IPS-18a (cell line): ENCODE data around the gene CACHD1.
"Not testable (repeated sequence)": the region's sequence is repeated elsewhere in the genome, so short reads cannot be mapped to it uniquely, and the experiment has no call there.

Source experiments
- H3K27ac ChIP-seq: one replicate; pipeline ENCODE4 v1.5.1; 2013; ENCODE audit warnings: low read length
- H3K27me3 ChIP-seq: one replicate; pipeline ENCODE4 v1.6.1; 2013; ENCODE audit warnings: mild to moderate bottlenecking, low read length; ENCODE audit not compliant: control insufficient read depth, insufficient read depth
- H3K36me3 ChIP-seq: one replicate; pipeline ENCODE4 v1.6.1; 2013; ENCODE audit warnings: low read depth, low read length; ENCODE audit not compliant: control insufficient read depth
- H3K4me1 ChIP-seq: one replicate; pipeline ENCODE4 v1.6.1; 2013; ENCODE audit warnings: low read depth, low read length; ENCODE audit not compliant: control insufficient read depth
- H3K4me3 ChIP-seq: one replicate; pipeline ENCODE4 v1.5.1; 2013; ENCODE audit warnings: low read length
- H3K9ac ChIP-seq: one replicate; pipeline ENCODE4 v1.6.1; 2013; ENCODE audit warnings: mild to moderate bottlenecking, low read length, moderate library complexity
- H3K9me3 ChIP-seq: one replicate; pipeline ENCODE4 v1.6.1; 2013; ENCODE audit warnings: low read depth, low read length; ENCODE audit not compliant: control insufficient read depth

Gene CACHD1

GRCh38 chr1:64499011-64499410 lies 29.1 kb downstream of the CACHD1 start:
- no peak overlapping the region for H3K27ac ChIP-seq
- no peaks in the 10 kb centered on the region for H3K36me3 ChIP-seq
- no peaks in the 10 kb centered on the region for H3K27me3 ChIP-seq
- H3K4me3 ChIP-seq: no peak overlapping the region
- peaks cover 87% of the 10 kb centered on the region for H3K4me1 ChIP-seq
- no peaks in the 10 kb centered on the region for H3K9me3 ChIP-seq
- no peak overlapping the region for H3K9ac ChIP-seq

GRCh38 chr1:64499966-64500365 lies 30.0 kb downstream of the CACHD1 start:
- Histone ChIP-seq H3K9me3 (no peaks in the 10 kb centered on the region), H3K4me1 (peaks cover 87% of the 10 kb centered on the region), H3K4me3 (no peak overlapping the region), H3K27ac (no peak overlapping the region), H3K27me3 (no peaks in the 10 kb centered on the region), H3K9ac (no peak overlapping the region), H3K36me3 (no peaks in the 10 kb centered on the region)

- Histone ChIP-seq H3K27me3 (no peaks in the 10 kb centered on the region), H3K4me1 (peaks cover 80% of the 10 kb centered on the region), H3K27ac (no peak overlapping the region), H3K9ac (no peak overlapping the region), H3K9me3 (no peaks in the 10 kb centered on the region), H3K4me3 (no peak overlapping the region), H3K36me3 (no peaks in the 10 kb centered on the region)
These were observed 32.2 kb downstream of the CACHD1 start for GRCh38 chr1:64502083-64502482.

- Histone ChIP-seq H3K27ac (no peak overlapping the region), H3K9ac (no peak overlapping the region), H3K4me1 (peaks cover 80% of the 10 kb centered on the region), H3K9me3 (no peaks in the 10 kb centered on the region), H3K36me3 (no peaks in the 10 kb centered on the region), H3K27me3 (no peaks in the 10 kb centered on the region), H3K4me3 (no peak overlapping the region)
These were observed 33.0 kb downstream of the CACHD1 start for GRCh38 chr1:64502931-64503330.

GRCh38 chr1:64505232-64505943 lies 35.5 kb downstream of the CACHD1 start:
- peaks cover 81% of the 10 kb centered on the region for H3K4me1 ChIP-seq
- H3K9ac ChIP-seq: peak overlapping the region; percentile 45
- H3K27me3 ChIP-seq: no peaks in the 10 kb centered on the region
- H3K27ac ChIP-seq: no peak overlapping the region
- peak overlapping the region; percentile 59 for H3K4me3 ChIP-seq
- H3K36me3 ChIP-seq: no peaks in the 10 kb centered on the region
- no peaks in the 10 kb centered on the region for H3K9me3 ChIP-seq

GRCh38 chr1:64505944-64506655 lies 36.2 kb downstream of the CACHD1 start:
- peak overlapping the region; percentile 44 for H3K4me3 ChIP-seq
- no peaks in the 10 kb centered on the region for H3K9me3 ChIP-seq
- H3K9ac ChIP-seq: peak overlapping the region; percentile 45
- no peaks in the 10 kb centered on the region for H3K27me3 ChIP-seq
- H3K36me3 ChIP-seq: no peaks in the 10 kb centered on the region
- peaks cover 81% of the 10 kb centered on the region for H3K4me1 ChIP-seq
- no peak overlapping the region for H3K27ac ChIP-seq

GRCh38 chr1:64508629-64509028 lies 38.7 kb downstream of the CACHD1 start:
- Histone ChIP-seq H3K36me3 (no peaks in the 10 kb centered on the region), H3K27ac (no peak overlapping the region), H3K4me3 (no peak overlapping the region), H3K27me3 (no peaks in the 10 kb centered on the region), H3K9ac (no peak overlapping the region), H3K4me1 (peaks cover 81% of the 10 kb centered on the region), H3K9me3 (no peaks in the 10 kb centered on the region)

GRCh38 chr1:64511044-64511443 lies 41.1 kb downstream of the CACHD1 start:
- Histone ChIP-seq H3K4me3 (no peak overlapping the region), H3K36me3 (no peaks in the 10 kb centered on the region), H3K27me3 (no peaks in the 10 kb centered on the region), H3K4me1 (peaks cover 86% of the 10 kb centered on the region), H3K9ac (no peak overlapping the region), H3K9me3 (no peaks in the 10 kb centered on the region), H3K27ac (no peak overlapping the region)

- H3K27me3 ChIP-seq, H3K27ac ChIP-seq, H3K4me3 ChIP-seq, H3K36me3 ChIP-seq, H3K9me3 ChIP-seq, H3K9ac ChIP-seq: not testable (repeated sequence)
- H3K4me1 ChIP-seq: peaks cover 86% of the 10 kb centered on the region
These were observed 42.3 kb downstream of the CACHD1 start for GRCh38 chr1:64512206-64512605.

- peaks cover 84% of the 10 kb centered on the region for H3K4me1 ChIP-seq
- no peak overlapping the region for H3K4me3 ChIP-seq
These were observed 43.6 kb downstream of the CACHD1 start for GRCh38 chr1:64513545-64513944.

GRCh38 chr1:64514197-64514765 lies 44.4 kb downstream of the CACHD1 start:
- Histone ChIP-seq H3K9ac (no peak overlapping the region), H3K27ac (no peak overlapping the region), H3K9me3 (no peaks in the 10 kb centered on the region), H3K4me1 (peaks cover 84% of the 10 kb centered on the region), H3K27me3 (no peaks in the 10 kb centered on the region), H3K36me3 (no peaks in the 10 kb centered on the region), H3K4me3 (no peak overlapping the region)

More at GRCh38 chr1:64513545-64513944, 43.6 kb downstream of the CACHD1 start:
- H3K9ac ChIP-seq: no peak overlapping the region
- H3K27ac ChIP-seq: no peak overlapping the region
- H3K9me3 ChIP-seq: no peaks in the 10 kb centered on the region
- H3K27me3 ChIP-seq: no peaks in the 10 kb centered on the region
- no peaks in the 10 kb centered on the region for H3K36me3 ChIP-seq
